ENCODE data around the gene CACNA2D2.

The CACNA2D2 gene

DNA sequence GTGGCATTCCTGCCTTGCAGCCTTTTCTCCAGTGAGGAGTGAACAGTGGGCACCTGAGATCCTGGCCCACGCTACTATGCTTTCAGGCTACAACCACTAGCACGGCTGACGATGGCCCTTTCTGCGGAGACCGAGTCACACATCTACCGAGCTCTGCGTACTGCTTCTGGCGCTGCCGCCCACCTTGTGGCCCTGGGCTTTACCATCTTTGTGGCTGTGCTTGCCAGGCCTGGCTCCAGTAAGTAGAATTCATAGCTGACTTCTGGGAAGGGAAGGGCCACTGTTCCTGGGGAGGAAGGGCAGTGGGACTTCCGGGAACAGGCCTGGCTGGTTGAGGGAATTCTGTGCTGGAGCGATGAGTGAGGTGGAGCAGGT is 152.1 kb downstream of the CACNA2D2 start:
- peak in 1 of 56 donors; percentile 42 for DNase-seq

DNA sequence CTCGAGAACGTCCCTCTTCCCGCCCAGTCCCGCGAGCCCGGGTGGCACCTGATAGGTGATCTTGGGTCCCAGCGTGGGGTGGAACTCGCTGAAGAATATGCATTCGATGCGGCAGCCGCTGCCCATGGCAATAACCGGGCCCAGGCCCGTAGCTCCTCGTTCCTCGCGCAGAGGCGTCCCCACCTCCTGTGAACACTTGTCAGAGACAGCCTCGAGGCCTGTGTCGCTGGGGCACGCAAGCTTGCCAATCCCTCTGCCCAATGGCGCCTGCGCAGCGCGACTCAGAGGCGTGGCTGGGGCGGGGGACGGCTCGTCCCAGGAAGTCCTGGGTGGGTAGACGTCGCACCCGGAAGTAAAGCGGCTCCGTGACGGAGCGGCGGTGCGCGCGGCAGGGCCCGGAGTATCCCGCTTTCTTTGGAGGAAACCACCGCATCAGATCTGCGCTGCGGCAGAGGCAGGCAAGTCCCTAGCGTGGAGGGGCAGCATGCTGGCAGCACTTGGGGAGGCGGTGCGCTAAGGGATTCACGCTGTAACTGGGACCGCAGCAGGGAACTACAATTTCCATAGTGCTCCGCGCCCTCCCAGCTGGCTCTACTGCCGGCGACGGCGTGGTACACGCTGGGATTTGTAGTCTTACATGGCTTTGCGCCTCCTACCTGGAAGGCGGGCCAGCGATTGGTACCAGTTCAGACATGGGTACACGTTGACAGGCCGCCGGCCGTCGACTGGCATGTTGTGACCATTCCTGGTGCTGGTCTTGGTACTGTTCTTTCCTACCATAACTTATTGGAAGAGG is 152.7 kb downstream of the CACNA2D2 start, which contains the start of the genes CYB561D2 and NPRL2:
Gene CYB561D2, plus strand, starts transcription at position 336 of the 796 bp plus-strand sequence. CDS start 572 bp downstream, outside the sequence.
Gene NPRL2, minus strand, starts transcription at position 249 of the 796 bp plus-strand sequence. Its CDS starts 123 bp downstream, at position 126.
- DNase-seq, result peak; percentile 81 to 99 (median 97)

DNA sequence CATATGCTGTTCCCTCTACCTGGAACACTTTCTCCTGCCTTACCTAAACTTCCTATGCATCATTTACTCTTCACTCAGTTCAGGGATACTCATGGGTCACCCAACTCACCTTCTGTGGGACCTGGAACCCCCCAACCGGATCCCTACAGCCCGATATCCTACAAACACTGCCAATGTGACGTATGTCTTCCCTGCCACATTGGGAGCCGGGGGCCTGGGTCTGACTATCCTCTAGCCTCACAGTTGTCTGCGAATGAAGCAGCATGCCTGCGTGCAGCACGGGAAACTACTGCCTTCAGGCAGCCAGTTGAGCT is 153.3 kb downstream of the CACNA2D2 start:
- DNase-seq, result no peak

DNA sequence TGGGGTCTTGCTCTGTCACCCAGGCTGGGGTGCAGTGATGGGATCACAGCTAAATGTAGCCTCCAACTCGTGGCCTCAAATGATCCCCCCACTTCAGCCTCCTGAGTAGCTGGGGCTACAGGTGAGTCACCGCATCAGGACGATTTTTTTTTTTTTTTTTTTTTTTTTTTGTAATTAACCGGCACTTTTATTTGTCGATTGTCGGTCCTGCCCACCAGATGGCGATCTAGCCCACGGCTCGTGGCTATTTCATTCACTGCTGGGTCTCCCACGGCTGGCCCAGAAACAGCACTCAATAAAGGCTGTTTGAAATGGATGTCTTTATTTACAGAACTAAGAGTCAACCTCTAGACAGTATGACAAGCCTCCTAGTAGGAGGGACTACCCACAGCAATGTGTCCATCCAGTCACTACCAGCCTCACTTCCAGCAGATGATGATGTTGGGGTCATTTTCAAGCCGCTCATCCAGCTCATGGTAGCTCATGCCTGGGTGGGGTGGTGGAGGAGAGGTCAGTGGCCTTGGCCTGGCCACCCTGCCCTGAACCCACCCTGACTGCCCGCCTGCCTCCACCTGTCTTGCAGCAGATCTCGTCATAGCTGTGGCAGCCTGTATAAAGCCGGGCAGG is 156.1 kb downstream of the CACNA2D2 start:
- DNase-seq, result peak in 41 of 56 donors; percentile 8 to 79 (median 38)

DNA sequence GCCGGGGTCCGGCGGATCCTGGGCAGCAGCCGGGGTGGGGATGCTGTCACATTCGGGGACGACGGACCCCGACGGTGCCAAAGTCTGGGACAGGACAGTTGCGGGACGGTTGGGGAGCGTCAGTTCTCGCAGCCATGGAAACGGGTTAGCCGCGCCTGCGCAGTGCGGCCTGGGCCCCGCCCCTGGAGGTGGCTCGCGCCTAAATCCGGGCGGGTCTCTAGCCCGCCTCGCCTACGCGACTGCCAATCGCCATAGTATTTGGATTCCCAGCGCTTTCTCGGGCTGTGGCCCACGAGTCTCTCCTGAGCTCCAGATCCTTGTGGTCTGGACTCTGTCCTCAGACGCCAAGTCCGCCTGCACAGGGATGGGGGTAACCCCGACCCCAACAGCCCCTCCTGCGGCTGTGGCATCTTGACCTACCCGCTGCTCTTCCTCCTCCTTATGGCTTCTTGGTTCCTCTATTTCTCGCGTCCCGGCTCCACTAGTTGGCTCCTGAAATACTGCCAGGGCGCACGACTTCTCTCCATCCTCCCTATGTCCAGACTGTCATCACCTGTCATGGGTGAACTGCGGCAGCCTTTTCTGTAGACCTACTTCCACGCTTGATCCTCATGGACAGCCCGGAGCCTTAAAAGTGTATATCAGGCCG is 157.7 kb downstream of the CACNA2D2 start, which contains the start of gene ZMYND10:
Gene ZMYND10, minus strand, starts transcription at position 147 of the 649 bp plus-strand sequence. CDS start 153 bp downstream, outside the sequence.
- peak in 27 of 56 donors; percentile 3 to 59 (median 22) for DNase-seq

DNA sequence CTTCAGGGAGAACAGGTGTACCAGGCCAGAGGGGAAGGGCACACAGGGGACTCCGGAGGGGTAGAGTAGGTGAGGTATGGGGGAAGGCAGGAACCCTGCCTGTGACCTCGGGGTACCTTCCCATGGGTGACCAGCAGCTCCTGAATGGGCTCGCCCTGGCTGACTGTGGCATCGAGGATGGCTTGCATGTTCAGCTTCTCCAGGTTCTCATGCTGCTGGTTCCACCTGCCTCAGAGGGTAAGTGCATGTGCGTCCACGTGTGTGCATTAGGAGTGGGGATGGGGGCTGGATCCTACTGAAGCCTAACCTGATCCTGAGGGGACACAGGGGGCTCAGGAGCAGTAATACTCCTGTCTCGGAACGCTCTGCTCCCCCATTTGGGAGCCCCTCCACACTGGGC is 158.4 kb downstream of the CACNA2D2 start:
- DNase-seq, result no peak

DNA sequence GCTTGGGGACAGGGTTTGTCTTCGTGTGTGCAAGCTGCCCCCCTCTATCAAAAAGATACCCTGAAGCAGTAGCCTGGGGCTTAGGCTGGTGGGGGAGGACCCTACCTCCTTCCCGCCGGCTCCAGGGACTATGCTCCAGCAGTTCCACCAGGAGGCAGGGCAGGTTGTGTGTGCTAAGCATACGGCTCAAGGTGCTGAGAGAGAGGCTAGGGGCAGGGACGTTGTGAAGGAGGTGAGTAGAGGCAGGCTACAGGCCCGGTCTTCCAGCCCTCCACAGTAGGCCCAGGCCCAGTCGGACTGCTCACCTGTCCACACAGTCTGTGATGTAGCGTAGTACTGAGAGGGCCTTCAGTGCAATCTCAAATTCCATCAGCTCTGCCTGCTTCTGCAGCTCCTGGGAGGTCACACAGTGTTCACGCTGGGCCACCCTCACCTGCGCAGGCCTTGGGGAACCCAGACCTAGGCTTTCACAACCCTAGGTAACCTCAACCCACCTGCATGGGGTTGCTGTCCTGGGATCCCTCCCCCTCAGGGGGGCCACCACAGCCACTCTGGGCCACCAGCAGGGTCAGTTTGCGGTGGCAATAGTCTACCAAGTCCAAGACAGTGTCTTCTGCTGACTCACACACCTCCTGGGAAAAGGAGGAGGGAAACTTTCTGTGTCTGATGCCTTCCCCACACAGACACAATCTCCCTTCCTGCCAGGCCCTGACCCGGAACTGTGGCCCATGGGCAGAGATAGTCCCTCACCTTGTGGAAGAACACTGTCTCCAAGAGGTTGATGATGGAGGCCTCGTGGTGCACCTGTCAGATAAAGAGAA is 160.4 kb downstream of the CACNA2D2 start:
- no peak for DNase-seq

DNA sequence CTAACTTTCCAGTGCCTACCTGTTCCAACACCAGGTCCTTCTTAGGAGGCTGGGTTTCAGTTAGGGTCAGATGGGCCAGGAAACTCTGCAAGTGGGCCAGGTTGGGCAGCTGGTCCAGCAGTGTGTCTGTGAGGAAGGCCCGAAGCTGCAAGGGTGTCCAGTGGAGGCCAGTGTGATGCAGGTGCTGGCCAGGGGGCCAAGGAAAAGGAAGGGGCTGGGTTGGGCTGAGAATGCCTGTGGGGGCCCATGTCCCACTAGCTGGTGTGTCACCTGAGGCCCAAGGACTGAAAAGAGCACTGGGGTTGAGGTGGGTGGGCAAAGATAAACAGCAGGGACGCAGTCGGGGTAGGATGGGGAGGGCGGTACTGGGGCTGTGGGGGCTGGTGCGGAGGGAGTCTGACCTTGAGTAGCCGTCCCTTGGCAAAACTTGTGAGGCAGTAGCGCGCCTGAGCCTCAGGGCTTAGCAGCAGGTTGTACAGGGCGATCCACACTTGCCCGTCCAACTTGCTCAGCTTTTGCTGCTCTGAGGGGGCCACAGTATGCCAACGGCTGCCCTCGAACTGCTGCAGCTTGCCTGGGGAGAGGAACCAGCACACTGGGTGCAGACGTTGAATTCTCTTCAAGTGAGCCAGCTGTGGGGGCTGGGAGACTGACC is 161.3 kb downstream of the CACNA2D2 start:
- no peak for DNase-seq

DNA sequence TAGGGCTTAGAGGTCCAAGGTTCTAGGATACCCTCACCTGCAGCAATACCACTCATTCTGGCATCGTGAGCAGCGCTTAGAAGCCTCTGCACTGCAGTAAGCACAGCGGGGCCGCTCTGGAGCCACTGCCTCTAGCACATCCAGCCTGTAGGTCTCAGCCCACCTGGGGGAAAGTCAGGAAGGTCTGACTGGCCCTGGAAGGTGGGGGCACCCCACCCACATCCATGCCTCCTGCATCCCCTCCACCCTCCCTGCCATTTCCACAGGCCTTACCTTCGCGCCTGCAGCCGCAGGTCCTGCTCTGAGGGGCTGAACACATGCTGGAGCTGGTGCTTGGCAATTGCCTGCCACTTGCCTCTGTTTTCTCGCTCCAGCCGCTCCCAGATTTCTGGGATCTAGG is 161.9 kb downstream of the CACNA2D2 start:
- no peak for DNase-seq

DNA sequence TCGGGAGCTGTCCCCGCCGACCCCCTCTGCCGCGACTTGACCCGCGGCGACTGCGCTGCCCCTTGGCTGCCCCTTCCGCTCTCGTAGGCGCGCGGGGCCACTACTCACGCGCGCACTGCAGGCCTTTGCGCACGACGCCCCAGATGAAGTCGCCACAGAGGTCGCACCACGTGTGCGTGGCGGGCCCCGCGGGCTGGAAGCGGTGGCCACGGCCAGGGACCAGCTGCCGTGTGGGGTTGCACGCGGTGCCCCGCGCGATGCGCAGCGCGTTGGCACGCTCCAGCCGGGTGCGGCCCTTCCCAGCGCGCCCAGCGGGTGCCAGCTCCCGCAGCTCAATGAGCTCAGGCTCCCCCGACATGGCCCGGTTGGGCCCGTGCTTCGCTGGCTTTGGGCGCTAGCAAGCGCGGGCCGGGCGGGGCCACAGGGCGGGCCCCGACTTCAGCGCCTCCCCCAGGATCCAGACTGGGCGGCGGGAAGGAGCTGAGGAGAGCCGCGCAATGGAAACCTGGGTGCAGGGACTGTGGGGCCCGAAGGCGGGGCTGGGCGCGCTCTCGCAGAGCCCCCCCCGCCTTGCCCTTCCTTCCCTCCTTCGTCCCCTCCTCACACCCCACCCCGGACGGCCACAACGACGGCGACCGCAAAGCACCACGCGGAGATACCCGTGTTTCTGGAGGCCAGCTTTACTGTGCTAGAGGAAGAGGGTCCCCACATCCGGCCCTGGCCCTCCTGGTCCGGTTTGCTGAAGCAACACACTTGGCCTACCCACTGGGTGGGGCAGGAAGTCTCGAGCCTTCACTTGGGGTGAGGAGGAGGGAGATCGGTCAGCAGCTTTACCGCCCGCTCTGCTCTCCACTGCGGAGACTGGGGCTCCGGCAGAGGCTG is 162.7 kb downstream of the CACNA2D2 start, which contains the start of gene RASSF1:
Gene RASSF1, minus strand, starts transcription at position 389 of the 882 bp plus-strand sequence. Its CDS starts 31 bp downstream, at position 358.
- DNase-seq, result peak in 4 of 56 donors; percentile 21 to 33 (median 26)

DNA sequence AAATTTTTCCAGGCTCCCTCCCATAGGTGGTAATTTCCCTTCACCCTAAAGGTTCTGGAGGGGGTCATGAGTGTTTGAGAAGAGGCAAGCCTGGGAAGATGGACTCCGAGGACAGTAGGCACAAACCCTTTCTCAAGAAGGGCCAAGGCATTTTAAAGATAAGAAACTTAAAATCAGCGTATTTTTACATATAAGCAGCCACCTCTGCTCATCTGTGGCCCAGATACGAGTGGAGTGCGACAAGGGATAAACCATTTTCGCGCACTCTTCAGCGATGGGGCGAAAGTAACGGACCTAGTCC is 163.3 kb downstream of the CACNA2D2 start:
- DNase-seq, result no peak

DNA sequence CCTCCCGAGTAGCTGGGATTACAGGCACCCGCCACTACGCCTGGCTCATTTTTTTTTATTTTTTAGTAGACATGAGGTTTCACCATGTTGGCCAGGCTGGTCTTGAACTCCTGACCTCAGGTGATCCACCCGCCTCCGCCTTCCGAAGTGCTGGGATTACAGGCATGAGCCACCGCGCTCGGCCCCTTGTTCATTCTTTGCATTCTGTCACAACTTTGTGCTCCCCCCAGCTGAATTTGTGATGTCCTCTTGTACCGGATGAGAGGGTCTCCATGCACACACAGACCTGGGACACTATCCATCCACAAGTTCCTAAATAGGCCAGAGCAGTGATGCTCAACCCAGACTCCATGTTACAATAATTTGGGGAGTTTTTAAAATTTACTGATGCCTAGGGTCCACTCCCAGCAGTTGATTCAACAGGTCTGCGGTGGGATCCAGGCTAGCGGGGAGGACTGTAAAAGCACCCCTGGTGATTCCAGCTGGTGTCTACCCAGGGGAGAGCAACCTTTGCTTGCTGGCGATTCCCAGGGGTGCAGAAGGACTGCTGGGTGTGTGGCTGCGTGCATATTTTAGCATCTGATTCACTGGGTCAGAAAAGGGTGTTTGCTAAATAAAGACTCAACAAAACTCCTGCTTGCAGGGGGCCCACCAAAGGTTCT is 163.8 kb downstream of the CACNA2D2 start:
- no peak for DNase-seq

DNA sequence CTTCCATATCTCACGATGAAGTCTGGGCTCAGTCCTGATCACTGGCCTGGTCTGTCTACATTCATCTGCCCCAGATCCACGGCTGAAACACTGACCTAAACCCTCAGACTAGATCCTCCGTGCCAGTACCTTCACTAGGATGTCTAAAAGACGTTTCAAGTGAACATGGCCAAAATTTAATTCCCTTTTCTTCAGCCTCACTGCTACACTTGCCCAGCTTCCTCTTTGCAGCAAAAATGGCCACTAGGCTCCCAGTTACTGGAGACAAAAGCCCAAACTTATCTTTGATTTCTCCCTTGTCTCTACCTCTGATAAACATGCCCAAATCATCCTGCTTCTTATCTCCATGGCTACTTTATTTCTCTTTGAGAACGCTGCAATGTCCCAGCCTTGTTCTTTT is 164.5 kb downstream of the CACNA2D2 start:
- no peak for DNase-seq

DNA sequence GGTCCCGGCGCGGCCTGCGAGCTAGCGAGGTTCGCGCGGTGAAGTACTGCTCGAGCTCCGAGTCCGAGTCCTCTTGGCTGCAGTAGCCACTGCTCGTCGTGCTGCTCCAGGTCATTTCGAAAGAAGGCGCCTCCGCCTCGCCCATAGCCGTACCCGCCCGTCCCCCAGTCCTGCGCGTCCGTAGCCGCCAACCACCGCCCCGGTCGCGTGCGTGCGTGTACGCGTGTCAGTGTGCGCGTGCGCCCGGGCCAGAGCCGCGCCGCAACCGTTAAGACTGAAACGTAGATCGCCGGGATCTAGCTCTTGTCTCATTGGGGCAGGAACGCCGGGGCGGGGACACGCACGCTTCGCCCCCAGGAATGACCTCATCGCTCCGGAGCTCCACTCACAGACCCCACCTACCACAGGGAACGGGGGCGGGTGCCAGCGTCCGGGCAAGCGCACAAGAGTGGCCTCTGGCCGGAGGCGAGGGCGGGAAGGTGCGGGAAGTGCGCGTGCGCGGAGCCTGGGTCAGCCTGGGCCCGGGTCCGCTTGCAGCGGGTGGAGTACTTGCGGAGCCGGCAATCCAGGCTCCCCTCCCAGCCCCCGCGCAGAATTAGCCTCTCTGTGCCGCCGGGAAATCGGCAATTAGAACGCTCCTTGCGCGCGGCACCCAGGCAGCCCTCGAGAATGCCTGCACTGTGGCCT is 166.1 kb downstream of the CACNA2D2 start:
- DNase-seq, result peak; percentile 30 to 99 (median 96)

DNA sequence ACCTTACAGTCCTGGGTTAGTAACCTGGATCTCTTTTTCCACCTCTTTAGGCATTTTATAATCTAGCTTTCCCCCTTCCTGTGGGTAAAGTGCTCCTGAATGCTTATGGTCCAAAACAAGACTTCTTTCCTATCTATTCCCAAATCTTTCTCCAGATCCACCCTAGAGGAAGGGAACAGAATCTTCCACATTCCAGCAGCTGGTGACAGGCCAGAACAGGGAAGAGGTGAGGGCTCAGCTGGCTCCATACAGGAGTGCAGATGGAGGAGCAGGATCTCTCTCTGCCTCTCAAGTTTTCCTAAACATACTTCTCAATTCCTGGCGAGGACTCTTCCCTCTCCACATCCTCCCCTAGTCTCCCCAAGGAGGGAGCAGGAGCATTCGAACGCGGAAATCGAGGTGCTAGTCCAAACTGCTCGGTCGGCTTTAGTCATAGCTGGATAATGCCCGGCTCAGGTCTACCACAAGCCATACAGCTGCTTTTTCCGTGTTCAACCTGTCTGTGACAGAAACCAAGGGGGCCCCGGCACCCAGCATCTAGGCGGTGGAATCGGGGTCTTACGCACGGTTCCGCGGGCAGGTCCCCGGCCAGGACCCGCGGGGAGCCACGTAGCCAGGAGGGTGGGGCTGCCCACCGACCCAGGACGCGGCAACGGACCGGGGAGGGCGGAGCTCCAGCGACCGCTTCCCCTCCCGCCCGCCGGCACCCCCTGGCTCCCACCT is 166.8 kb downstream of the CACNA2D2 start:
- DNase-seq, result no peak

DNA sequence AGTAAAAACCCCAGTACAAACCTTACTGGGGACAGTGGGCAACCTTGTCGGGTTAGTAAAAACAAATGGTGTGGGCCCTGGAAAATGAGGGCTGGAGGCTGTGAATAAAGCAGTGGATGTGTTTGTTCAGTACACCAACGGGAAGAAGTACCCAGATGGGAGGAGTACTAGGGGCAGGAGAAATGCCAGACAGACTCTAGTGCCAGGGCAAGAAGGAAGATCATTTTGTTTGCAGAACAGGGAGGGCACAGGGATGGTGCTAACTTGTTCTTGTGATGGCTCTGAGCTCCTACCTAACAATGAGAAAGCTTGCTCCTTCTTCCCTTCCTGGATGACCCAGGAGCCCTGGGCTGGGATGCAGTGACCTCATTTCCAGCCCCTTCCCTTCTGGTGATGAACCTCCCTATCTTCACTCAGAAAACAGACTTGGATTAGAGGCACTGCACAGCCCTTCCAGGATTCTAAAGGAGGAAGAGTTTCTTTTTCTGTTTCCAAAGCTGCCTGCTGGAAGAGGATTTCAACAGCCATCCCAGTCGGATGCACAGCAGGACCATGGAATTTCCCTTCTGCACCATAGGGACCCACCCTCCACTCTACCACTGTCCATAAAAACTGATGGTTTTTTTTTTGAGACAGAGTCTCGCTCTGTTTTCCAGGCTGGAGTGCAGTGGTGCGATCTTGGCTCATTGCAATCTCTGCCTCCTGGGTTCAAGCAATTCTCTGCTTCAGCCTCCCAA is 168.9 kb downstream of the CACNA2D2 start:
- no peak for DNase-seq

DNA sequence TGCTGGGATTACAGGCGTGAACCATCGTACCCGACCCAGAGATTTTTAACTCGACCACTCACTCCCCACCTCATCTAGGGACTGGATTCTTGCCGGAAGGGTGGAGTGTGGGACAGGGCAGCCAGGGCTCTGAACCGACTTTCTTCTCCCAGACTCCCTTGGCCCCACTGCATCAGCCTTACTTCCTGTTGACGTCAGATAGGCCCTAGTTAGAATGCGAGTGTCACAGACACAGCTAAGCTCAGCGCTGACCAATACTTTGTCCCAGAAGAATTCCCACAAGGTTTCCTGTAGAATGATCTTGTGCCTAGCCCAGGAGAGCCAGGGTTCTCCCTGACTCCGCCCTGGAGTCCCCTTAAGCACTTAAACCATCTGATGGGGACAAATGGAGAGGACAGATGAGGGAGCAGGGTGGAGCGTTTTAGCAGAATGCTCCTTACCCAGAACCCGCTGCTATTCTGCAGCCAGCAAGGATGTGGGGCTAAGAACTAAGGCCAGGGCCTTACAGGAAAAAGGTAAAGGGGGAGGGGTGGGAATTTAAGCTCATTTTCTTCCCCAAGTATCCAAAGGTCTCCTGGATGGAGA is 169.6 kb downstream of the CACNA2D2 start:
- no peak for DNase-seq
